Myocyte (in vitro differentiated cells): Measurements from ENCODE around the gene TAS2R10. TPM values are rescaled to one million over a fixed set of nuclear protein-coding genes. Genes with fewer than 3 reads are reported as not detected.
"Not testable (repeated sequence)": the region's sequence is repeated elsewhere in the genome, so short reads cannot be mapped to it uniquely, and the experiment has no call there.

Source experiments
- DNase-seq: peaks from one replicate; pipeline ENCODE4 v3.0.0-alpha.2; 2012; ENCODE audit warnings: low read depth
- polyA plus RNA-seq: library from polyadenylated mRNA; unstranded; fragments of >200 nt; gene quantifications from one replicate; pipeline ENCODE4 v1.2.1, GENCODE V29; 2012; ENCODE audit warnings: missing spikeins
- total RNA-seq: library from RNA; depleted of rRNA; stranded (reverse); fragments of >200 nt; gene quantifications from 2 replicates; pipeline ENCODE4 v1.2.3, GENCODE V29; 2014

The TAS2R10 gene
- 0.75 and 3.2 TPM in 2 replicates for total RNA-seq
- 0.29 TPM for polyA plus RNA-seq

- no peak for DNase-seq
Measured at GRCh38 chr12:10826258-10826657, at the start of gene TAS2R10. Gene TAS2R10, minus strand, starts transcription at chr12:10826358. Its CDS starts 89 bp downstream, at chr12:10826269.

- peak; percentile 25 for DNase-seq
Measured at GRCh38 chr12:10873378-10873777, 47.2 kb upstream of the TAS2R10 start.

DNA sequence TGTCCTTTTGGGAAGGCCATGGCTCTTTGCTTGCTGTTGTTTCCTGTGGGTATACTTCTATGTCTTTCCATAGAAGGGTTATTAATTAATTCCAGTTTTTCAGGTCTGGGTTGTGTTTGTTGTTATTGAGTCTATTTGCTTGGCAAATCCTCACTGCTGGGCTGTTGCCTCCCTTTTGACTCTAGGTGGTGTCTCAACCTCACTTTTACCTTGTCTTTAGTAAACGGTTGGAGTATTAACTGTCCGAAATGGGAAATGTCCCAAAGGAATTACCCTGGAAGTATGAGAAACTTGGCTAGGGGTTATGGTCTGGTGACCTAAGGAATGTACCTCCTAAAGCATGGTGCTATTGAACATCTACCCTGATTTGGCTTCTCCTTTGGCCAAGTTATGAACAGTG, 41.2 kb upstream of the TAS2R10 start:
- DNase-seq: no peak

DNA sequence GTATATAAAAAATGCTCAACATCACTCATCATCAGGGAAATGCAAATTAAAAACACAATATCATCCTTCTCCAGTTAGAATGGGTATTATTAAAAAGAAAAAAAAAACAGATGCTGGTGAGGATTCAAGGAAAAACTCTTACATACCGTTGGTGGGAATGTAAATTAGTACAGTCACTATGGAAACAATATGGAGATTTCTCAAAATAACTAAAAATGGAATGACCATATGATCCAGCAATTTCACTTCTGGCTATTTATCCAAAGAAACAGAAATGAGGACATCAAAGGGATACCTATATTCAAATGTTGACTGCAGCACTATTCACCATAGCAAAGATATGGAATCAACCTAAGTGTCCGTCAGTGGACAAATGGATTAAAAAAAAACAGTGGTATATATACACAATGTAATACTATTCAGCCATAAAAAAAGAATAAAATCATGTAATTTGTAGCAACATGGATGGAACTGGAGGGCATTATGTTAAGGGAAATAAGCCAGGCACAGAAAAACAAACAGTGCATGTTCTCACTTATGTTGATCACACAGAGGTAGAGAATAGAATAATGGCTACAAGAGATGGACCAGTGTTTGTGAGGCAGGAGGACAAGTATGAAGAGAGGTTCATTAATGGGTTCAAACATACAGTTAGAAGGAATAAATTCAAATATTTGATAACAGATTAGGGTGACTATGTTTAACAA, 37.5 kb upstream of the TAS2R10 start:
- DNase-seq: no peak

- DNase-seq: no peak
Measured at GRCh38 chr12:10861366-10861765, 35.2 kb upstream of the TAS2R10 start.

GRCh38 chr12:10855807-10856206, 29.6 kb upstream of the TAS2R10 start:
- DNase-seq: no peak

GRCh38 chr12:10853776-10854175, 27.6 kb upstream of the TAS2R10 start:
- DNase-seq: peak; percentile 9

DNA sequence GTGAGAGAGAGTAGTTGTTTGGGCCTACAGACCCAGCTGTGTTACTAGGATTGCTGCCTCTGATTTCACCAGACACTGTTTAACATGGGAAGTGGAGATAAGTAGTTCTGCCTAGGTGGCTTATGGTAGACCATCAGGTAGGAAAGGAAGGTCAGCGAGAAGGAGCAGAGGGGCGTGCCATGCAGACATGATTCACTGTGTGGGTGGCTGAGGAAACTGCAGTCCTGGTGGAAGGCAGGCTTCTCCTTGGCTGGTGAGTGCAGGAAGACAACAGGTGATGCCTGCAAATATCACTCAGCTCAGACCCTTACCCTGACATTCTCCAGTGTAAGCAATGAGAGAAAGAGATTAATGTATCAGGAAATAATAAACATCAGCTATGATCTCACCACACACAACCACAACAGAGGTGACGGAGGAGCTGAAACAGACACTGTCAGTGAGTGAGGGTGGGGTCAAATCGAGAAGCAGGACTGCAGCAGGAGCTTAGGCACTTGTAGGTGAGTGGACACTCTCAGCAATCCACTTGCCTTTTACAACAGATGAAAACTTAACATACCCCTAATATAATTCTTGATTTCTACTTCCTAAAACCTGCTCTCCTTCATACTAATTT, 25.2 kb upstream of the TAS2R10 start:
- DNase-seq: peak; percentile 17

GRCh38 chr12:10849425-10849878, 23.3 kb upstream of the TAS2R10 start, which contains the start of gene PRR4:
Gene PRR4, minus strand, starts transcription at chr12:10849475. Its CDS starts 38 bp downstream, at chr12:10849437.
- peak; percentile 17 for DNase-seq

GRCh38 chr12:10847744-10848143, 21.6 kb upstream of the TAS2R10 start:
- DNase-seq: peak; percentile 88

GRCh38 chr12:10842862-10843261, 16.7 kb upstream of the TAS2R10 start:
- DNase-seq: no peak

GRCh38 chr12:10838461-10838860, 12.3 kb upstream of the TAS2R10 start:
- no peak for DNase-seq

DNA sequence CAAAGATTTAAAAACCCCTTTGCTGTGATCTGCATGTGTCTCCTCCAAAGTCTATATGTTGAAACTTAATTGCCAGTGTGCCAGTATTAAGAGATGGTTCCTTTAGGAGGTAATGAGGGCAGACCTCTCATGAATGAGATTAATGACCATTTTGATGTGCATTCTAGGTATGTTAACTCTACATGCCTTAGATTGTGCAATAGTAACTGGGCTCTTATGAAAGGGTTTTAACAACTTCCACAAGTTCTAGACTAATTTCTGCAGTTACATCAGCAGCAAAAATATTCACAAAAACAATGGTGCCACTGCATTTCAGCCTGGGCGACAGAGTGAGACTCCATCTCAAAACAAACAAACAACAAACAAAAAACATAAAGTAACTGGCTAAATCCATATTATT, 3.8 kb upstream of the TAS2R10 start:
- no peak for DNase-seq

DNA sequence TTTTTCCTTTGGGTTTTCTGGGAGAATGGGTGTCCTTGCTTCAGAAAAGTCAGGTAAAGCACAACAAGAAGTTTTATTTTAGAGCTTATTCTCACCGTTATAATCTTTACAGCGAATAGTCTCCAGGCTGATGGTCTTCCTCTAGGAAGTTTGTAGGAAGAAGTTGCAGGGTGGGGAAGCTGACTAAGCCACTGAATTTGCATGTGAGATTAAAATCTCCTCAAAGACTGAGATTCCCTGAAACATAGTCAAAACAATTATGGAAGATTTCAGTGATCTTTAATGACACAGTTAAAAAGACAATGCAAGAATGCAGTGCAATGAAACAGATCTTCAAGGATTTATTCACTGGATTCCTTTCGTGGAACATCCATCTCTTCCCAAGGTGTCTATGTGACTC, 1.2 kb downstream of the TAS2R10 start:
- no peak for DNase-seq

DNA sequence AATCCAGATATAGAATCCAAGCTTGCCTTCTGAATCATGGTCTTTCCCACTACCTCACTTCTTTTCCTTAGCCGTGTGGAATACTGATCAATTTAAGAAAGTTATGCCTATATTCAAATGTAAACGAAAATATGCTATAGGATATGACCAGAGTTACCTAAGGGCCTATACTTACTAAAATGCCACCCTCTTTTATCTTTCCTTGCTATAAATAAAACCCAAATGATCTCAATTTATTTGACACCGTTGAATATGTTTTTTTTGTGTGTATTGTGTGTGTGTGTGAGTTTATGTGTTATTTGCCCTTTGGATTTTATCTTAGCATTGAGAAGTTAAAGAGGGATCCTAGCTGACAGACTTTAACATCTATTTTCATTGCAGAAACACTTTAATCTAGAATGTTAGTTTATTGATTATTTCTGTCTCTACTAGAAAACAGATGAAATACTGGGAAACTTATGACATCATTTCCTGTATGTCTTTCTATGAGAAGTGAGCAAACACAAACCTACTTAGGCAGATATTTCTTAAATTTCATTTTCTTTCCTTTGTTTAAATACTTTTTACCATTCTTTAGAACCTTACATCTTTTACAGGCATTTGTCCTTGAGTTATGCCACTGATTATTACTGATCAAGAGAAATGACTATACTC, 14.1 kb downstream of the TAS2R10 start:
- no peak for DNase-seq

DNA sequence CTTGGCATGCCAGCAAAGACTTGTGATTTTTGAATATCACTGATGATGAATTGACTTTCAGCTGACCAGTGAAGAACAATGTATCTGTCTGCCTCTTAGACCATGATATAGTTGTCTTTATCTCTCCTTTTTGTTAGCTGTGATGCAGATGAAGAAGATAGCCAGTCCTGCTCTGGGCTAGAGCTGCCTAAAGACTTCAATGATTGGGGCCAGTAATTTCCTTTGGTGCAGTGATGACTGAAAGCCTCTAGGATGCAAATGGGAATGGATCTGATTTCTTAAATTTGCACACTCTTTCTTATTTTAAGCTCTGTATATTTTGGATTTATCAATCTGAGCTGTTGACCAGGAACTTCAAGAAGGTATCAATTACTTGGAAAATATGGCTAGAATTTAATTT, 16.1 kb downstream of the TAS2R10 start, which contains the start of gene TAS2R9:
TSS of gene TAS2R9 (minus strand) at position 101 of the 400 bp plus-strand sequence. CDS start at position 8, 93 bp downstream.
- DNase-seq: no peak

DNA sequence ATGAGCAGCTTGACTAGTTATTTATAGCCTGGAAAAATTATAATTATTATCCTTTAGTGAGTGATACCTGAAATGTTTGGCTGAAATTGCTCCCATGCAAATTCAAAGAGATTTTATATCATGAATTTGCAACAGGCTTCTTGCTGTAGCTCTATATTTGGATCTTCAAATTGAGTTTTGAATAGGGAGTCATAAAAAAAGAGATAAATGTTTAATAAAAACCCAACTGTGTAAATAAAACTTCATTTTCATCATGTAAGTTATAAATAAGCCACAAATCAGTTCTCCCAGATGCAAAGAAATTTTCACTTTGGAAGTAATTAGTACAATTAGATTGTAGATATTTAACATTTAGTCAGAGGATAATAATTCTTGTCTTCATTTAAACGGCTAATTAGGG, 19.0 kb downstream of the TAS2R10 start, which contains the start of gene TAS2R8:
TSS of gene TAS2R8 (minus strand) at position 101 of the 400 bp plus-strand sequence. CDS start 306 bp downstream, outside the sequence.
- no peak for DNase-seq

- DNase-seq: no peak
Measured at GRCh38 chr12:10802587-10802986, 23.6 kb downstream of the TAS2R10 start, which contains the start of gene TAS2R7. Gene TAS2R7, minus strand, starts transcription at chr12:10802627. Its CDS starts 57 bp downstream, at chr12:10802570.

DNA sequence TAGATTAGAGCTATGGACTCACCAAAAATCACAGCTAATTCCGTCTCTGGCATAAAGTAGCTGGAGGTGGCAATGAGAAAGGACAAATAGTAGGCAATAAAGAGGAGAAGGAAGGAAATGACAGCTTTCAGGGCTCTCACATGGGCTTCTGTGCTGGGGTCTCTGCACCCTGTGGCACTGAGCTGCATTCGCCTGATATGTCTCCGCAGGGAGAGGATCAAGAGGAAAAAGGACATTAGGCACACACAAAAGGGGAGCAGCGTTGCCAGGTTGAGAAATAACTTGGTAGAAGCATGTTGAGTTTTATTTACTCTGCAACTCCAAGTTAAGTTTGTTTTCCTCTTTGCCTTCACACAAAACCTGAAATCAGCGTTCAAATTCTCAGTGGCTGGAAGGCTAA, 24.4 kb downstream of the TAS2R10 start:
- no peak for DNase-seq

- no peak for DNase-seq
Measured at GRCh38 chr12:10794222-10794621, 31.9 kb downstream of the TAS2R10 start.

DNA sequence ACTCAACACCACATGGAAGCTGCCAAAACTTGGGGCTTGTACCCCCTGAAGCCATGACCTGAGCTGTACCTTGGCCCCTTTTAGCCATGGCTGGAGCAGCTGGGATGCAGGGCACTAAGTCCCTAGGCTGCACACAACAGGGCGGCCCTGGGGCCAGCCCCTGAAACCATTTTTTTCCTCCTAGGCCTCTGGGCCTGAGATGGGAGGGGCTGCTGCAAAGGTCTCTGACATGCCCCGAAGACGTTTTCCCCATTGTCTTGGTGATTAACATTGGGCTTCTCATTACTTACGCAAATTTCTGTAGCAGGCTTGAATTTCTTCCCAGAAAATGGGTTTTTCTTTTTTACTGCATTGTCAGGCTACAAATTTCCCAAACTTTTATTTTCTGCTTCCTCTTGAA, 34.4 kb downstream of the TAS2R10 start:
- not testable (repeated sequence) for DNase-seq

DNA sequence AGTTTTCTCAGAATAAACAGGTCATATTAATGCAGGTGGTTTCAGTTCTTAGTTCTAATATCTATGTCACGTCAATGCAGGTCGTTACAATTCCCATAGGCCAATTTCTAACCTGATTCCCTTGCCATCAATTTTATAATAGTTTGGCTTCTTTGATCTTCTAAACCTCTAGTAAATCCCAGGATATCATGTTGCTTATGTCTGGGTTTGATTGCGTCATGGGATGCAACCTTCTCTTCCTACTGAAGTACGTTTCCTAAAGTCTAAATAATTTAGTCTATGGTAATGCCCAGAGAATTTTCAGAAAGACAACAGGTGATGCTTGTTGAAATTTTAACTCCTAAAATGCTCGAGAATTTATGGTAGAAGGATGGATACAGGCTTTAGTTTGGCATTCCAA, 42.9 kb downstream of the TAS2R10 start:
- no peak for DNase-seq
